Measurements from ENCODE around the gene XRCC3. TPM values are rescaled to one million over a fixed set of nuclear protein-coding genes. Genes with fewer than 3 reads are reported as not detected.

Gene XRCC3
- total RNA-seq, 1 donor = 11.7 TPM

GRCh38 chr14:103662591-103662990 is 52.7 kb downstream of the XRCC3 start:
- H3K4me3 ChIP-seq (ENCODE audit: low read depth, low read length) = no peak overlapping the region
- no peak for TF ChIP-seq CTCF (IDR thresholded peaks at IDR 0.05; ENCODE audit: insufficient read depth, low read depth, low read length)
- no peak for DNase-seq (ENCODE audit: low read depth)

- TF ChIP-seq CTCF (IDR thresholded peaks at IDR 0.05; ENCODE audit: insufficient read depth, low read depth, low read length) = no peak
- no peak for DNase-seq (ENCODE audit: low read depth)
Observed at GRCh38 chr14:103662029-103662428, 53.2 kb downstream of the XRCC3 start.

GRCh38 chr14:103659631-103660030 is 55.6 kb downstream of the XRCC3 start:
- TF ChIP-seq CTCF (IDR thresholded peaks at IDR 0.05; ENCODE audit: insufficient read depth, low read depth, low read length) = no peak
- H3K4me3 ChIP-seq (ENCODE audit: low read depth, low read length) = no peak overlapping the region
- DNase-seq (ENCODE audit: low read depth) = no peak

More at GRCh38 chr14:103662029-103662428, 53.2 kb downstream of the XRCC3 start:
- H3K4me3 ChIP-seq (ENCODE audit: low read depth, low read length) = no peak overlapping the region

- no peak overlapping the region for H3K4me3 ChIP-seq (ENCODE audit: low read depth, low read length)
- TF ChIP-seq CTCF (IDR thresholded peaks at IDR 0.05; ENCODE audit: insufficient read depth, low read depth, low read length) = no peak
- peak; percentile 75 for DNase-seq (ENCODE audit: low read depth)
Observed at GRCh38 chr14:103657471-103657870, 57.8 kb downstream of the XRCC3 start.

GRCh38 chr14:103656756-103657133 is 58.5 kb downstream of the XRCC3 start:
- no peak for DNase-seq (ENCODE audit: low read depth)
- TF ChIP-seq CTCF (IDR thresholded peaks at IDR 0.05; ENCODE audit: insufficient read depth, low read depth, low read length) = no peak
- no peak overlapping the region for H3K4me3 ChIP-seq (ENCODE audit: low read depth, low read length)

GRCh38 chr14:103656031-103656755 is 59.1 kb downstream of the XRCC3 start:
- no peak for TF ChIP-seq CTCF (IDR thresholded peaks at IDR 0.05; ENCODE audit: insufficient read depth, low read depth, low read length)
- no peak overlapping the region for H3K4me3 ChIP-seq (ENCODE audit: low read depth, low read length)
- no peak for DNase-seq (ENCODE audit: low read depth)

- H3K4me3 ChIP-seq (ENCODE audit: low read depth, low read length) = no peak overlapping the region
- DNase-seq (ENCODE audit: low read depth) = no peak
- TF ChIP-seq CTCF (IDR thresholded peaks at IDR 0.05; ENCODE audit: insufficient read depth, low read depth, low read length) = no peak
Observed at GRCh38 chr14:103654619-103655018, 60.6 kb downstream of the XRCC3 start.
